HEK293 (cell line): ENCODE measurements around the gene WDFY2.

Experiments used
- FEZF1 ChIP-seq: fragments of 450-650 bp; formaldehyde crosslinking; IDR thresholded peaks from 2 replicates; pipeline ENCODE4 v1.5.1; 2016; ENCODE audit warnings: missing biosample characterization, missing genetic modification characterization
- GLIS1 ChIP-seq: fragments of 450-650 bp; formaldehyde crosslinking; IDR thresholded peaks from 2 replicates; pipeline ENCODE4 v1.5.1; 2016; ENCODE audit warnings: missing biosample characterization, missing genetic modification characterization
- GLIS2 ChIP-seq: fragments of 450-650 bp; formaldehyde crosslinking; IDR thresholded peaks from 2 replicates; pipeline ENCODE4 v1.5.1; 2016; ENCODE audit warnings: missing biosample characterization, missing genetic modification characterization
- KLF9 ChIP-seq: fragments of 450-650 bp; formaldehyde crosslinking; IDR thresholded peaks from 2 replicates; pipeline ENCODE4 v1.5.1; 2016; ENCODE audit warnings: missing biosample characterization, missing genetic modification characterization, low read depth
- OSR2 ChIP-seq: fragments of 450-650 bp; formaldehyde crosslinking; IDR thresholded peaks from 2 replicates; pipeline ENCODE4 v1.5.1; 2016; ENCODE audit warnings: missing biosample characterization, missing genetic modification characterization
- OVOL3 ChIP-seq: fragments of 450-650 bp; formaldehyde crosslinking; IDR thresholded peaks from 2 replicates; pipeline ENCODE4 v1.5.1; 2016; ENCODE audit warnings: missing biosample characterization, missing genetic modification characterization
- SP3 ChIP-seq: fragments of 450-650 bp; formaldehyde crosslinking; IDR thresholded peaks from 2 replicates; pipeline ENCODE4 v1.5.1; 2016; ENCODE audit warnings: missing biosample characterization, missing genetic modification characterization
- SP7 ChIP-seq: fragments of 450-650 bp; formaldehyde crosslinking; IDR thresholded peaks from 2 replicates; pipeline ENCODE4 v1.5.1; 2016; ENCODE audit warnings: missing biosample characterization, missing genetic modification characterization
- TCF7L2 ChIP-seq: IDR thresholded peaks from 2 replicates; pipeline ENCODE4 v1.6.1; 2011; ENCODE audit warnings: low read depth, mild to moderate bottlenecking, inconsistent platforms, low read length, moderate library complexity, borderline replicate concordance
- TSHZ1 ChIP-seq: fragments of 450-650 bp; formaldehyde crosslinking; IDR thresholded peaks from 2 replicates; pipeline ENCODE4 v1.5.1; 2016; ENCODE audit warnings: missing biosample characterization, missing genetic modification characterization, borderline replicate concordance
- ZBTB6 ChIP-seq: fragments of 450-650 bp; formaldehyde crosslinking; IDR thresholded peaks from 2 replicates; pipeline ENCODE4 v1.5.1; 2017; ENCODE audit warnings: missing biosample characterization, missing genetic modification characterization
- ZNF10 ChIP-seq: fragments of 450-650 bp; formaldehyde crosslinking; IDR thresholded peaks from 2 replicates; pipeline ENCODE4 v1.5.1; 2017; ENCODE audit warnings: missing biosample characterization, missing genetic modification characterization
- ZNF155 ChIP-seq: fragments of 450-650 bp; formaldehyde crosslinking; IDR thresholded peaks from 2 replicates; pipeline ENCODE4 v1.5.1; 2016; ENCODE audit warnings: missing biosample characterization, missing genetic modification characterization
- ZNF19 ChIP-seq: fragments of 450-650 bp; formaldehyde crosslinking; IDR thresholded peaks from 2 replicates; pipeline ENCODE4; 2016; ENCODE audit warnings: missing biosample characterization, missing genetic modification characterization, low read depth
- ZNF266 ChIP-seq: fragments of 450-650 bp; formaldehyde crosslinking; IDR thresholded peaks from 2 replicates; pipeline ENCODE4 v1.5.1; 2016; ENCODE audit warnings: missing biosample characterization, missing genetic modification characterization, low read depth
- ZNF292 ChIP-seq: fragments of 450-650 bp; formaldehyde crosslinking; IDR thresholded peaks from 2 replicates; pipeline ENCODE4 v1.5.1; 2016; ENCODE audit warnings: low read depth, missing biosample characterization, missing genetic modification characterization, borderline replicate concordance
- ZNF404 ChIP-seq: fragments of 450-650 bp; formaldehyde crosslinking; IDR thresholded peaks from 2 replicates; pipeline ENCODE4 v1.5.1; 2017; ENCODE audit warnings: missing biosample characterization, missing genetic modification characterization
- ZNF433 ChIP-seq: fragments of 450-650 bp; formaldehyde crosslinking; IDR thresholded peaks from 2 replicates; pipeline ENCODE4 v1.5.1; 2016; ENCODE audit warnings: missing biosample characterization, missing genetic modification characterization, low read depth
- ZNF514 ChIP-seq: fragments of 450-650 bp; formaldehyde crosslinking; IDR thresholded peaks from 2 replicates; pipeline ENCODE4 v1.5.1; 2016; ENCODE audit warnings: missing biosample characterization, missing genetic modification characterization
- ZNF596 ChIP-seq: fragments of 450-650 bp; IDR thresholded peaks from 2 replicates; pipeline ENCODE4 v1.5.0; 2018; ENCODE audit warnings: missing biosample characterization, mild to moderate bottlenecking, missing genetic modification characterization, moderate library complexity
- ZNF629 ChIP-seq: fragments of 450-650 bp; formaldehyde crosslinking; IDR thresholded peaks from 2 replicates; pipeline ENCODE4 v1.5.1; 2017; ENCODE audit warnings: missing biosample characterization, missing genetic modification characterization
- ZNF660 ChIP-seq: fragments of 450-650 bp; IDR thresholded peaks from 2 replicates; pipeline ENCODE4 v1.5.1; 2018; ENCODE audit warnings: missing biosample characterization, mild to moderate bottlenecking, missing genetic modification characterization
- TF ChIP-seq, protein P1 (sequence below): fragments of 450-650 bp; IDR thresholded peaks from 2 replicates; pipeline ENCODE4 v1.5.1; 2018; ENCODE audit warnings: missing biosample characterization, mild to moderate bottlenecking, missing genetic modification characterization
- TF ChIP-seq, protein P2 (sequence below): fragments of 450-650 bp; formaldehyde crosslinking; IDR thresholded peaks from 2 replicates; pipeline ENCODE4 v1.5.1; 2017; ENCODE audit warnings: missing biosample characterization, missing genetic modification characterization
- TF ChIP-seq, protein P3 (sequence below): fragments of 450-650 bp; formaldehyde crosslinking; IDR thresholded peaks from 2 replicates; pipeline ENCODE4 v1.5.0; 2017; ENCODE audit warnings: missing biosample characterization, missing genetic modification characterization, borderline replicate concordance
- TF ChIP-seq, protein P4 (sequence below): fragments of 450-650 bp; formaldehyde crosslinking; IDR thresholded peaks from 2 replicates; pipeline ENCODE4 v1.5.1; 2016; ENCODE audit warnings: missing biosample characterization, missing genetic modification characterization, low read depth

The WDFY2 gene

GRCh38 chr13:51803422-51804294 is 219.4 kb downstream of the WDFY2 start, which contains the start of gene DHRS12 (continued):
- no peak for TF ChIP-seq TSHZ1
- TF ChIP-seq ZNF19 (tag by site-specific recombination) = no peak
- TF ChIP-seq ZNF433 (tag by site-specific recombination) = no peak
- peak; percentile 53; the same call in 1 of the 2 replicates for TF ChIP-seq ZBTB6 (tag by site-specific recombination)
- TF ChIP-seq ZNF155 (tag by site-specific recombination) = no peak
- peak; percentile 25 for TF ChIP-seq SP7
- TF ChIP-seq ZNF266 (tag by site-specific recombination) = no peak
- TF ChIP-seq, protein P1, sequence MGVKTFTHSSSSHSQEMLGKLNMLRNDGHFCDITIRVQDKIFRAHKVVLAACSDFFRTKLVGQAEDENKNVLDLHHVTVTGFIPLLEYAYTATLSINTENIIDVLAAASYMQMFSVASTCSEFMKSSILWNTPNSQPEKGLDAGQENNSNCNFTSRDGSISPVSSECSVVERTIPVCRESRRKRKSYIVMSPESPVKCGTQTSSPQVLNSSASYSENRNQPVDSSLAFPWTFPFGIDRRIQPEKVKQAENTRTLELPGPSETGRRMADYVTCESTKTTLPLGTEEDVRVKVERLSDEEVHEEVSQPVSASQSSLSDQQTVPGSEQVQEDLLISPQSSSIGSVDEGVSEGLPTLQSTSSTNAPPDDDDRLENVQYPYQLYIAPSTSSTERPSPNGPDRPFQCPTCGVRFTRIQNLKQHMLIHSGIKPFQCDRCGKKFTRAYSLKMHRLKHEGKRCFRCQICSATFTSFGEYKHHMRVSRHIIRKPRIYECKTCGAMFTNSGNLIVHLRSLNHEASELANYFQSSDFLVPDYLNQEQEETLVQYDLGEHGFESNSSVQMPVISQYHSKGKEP (tag by site-specific recombination) = 0 out of 2 replicates have a peak, but pooled peaks have one; percentile 9
- peak; percentile 93 for TF ChIP-seq ZNF629 (tag by site-specific recombination)
- peak; percentile 97 for TF ChIP-seq GLIS2 (tag by site-specific recombination)
- no peak for TF ChIP-seq TCF7L2
- TF ChIP-seq, protein P2, sequence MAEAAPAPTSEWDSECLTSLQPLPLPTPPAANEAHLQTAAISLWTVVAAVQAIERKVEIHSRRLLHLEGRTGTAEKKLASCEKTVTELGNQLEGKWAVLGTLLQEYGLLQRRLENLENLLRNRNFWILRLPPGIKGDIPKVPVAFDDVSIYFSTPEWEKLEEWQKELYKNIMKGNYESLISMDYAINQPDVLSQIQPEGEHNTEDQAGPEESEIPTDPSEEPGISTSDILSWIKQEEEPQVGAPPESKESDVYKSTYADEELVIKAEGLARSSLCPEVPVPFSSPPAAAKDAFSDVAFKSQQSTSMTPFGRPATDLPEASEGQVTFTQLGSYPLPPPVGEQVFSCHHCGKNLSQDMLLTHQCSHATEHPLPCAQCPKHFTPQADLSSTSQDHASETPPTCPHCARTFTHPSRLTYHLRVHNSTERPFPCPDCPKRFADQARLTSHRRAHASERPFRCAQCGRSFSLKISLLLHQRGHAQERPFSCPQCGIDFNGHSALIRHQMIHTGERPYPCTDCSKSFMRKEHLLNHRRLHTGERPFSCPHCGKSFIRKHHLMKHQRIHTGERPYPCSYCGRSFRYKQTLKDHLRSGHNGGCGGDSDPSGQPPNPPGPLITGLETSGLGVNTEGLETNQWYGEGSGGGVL = no peak
- TF ChIP-seq SP3 = peak; percentile 83
- TF ChIP-seq GLIS1 (tag by site-specific recombination) = peak; percentile 81
- TF ChIP-seq ZNF660 (tag by site-specific recombination) = peak; percentile 64; the same call in 1 of the 2 replicates
- no peak for TF ChIP-seq OVOL3 (tag by site-specific recombination)
- TF ChIP-seq, protein P3, sequence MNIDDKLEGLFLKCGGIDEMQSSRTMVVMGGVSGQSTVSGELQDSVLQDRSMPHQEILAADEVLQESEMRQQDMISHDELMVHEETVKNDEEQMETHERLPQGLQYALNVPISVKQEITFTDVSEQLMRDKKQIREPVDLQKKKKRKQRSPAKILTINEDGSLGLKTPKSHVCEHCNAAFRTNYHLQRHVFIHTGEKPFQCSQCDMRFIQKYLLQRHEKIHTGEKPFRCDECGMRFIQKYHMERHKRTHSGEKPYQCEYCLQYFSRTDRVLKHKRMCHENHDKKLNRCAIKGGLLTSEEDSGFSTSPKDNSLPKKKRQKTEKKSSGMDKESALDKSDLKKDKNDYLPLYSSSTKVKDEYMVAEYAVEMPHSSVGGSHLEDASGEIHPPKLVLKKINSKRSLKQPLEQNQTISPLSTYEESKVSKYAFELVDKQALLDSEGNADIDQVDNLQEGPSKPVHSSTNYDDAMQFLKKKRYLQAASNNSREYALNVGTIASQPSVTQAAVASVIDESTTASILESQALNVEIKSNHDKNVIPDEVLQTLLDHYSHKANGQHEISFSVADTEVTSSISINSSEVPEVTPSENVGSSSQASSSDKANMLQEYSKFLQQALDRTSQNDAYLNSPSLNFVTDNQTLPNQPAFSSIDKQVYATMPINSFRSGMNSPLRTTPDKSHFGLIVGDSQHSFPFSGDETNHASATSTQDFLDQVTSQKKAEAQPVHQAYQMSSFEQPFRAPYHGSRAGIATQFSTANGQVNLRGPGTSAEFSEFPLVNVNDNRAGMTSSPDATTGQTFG = no peak
- TF ChIP-seq KLF9 (tag by site-specific recombination) = peak; percentile 75; the same call in 1 of the 2 replicates
- TF ChIP-seq ZNF404 (tag by site-specific recombination) = no peak
- no peak for TF ChIP-seq ZNF514 (tag by site-specific recombination)
- TF ChIP-seq OSR2 (tag by site-specific recombination) = no peak; the same call in 1 of the 2 replicates
- TF ChIP-seq, protein P4, sequence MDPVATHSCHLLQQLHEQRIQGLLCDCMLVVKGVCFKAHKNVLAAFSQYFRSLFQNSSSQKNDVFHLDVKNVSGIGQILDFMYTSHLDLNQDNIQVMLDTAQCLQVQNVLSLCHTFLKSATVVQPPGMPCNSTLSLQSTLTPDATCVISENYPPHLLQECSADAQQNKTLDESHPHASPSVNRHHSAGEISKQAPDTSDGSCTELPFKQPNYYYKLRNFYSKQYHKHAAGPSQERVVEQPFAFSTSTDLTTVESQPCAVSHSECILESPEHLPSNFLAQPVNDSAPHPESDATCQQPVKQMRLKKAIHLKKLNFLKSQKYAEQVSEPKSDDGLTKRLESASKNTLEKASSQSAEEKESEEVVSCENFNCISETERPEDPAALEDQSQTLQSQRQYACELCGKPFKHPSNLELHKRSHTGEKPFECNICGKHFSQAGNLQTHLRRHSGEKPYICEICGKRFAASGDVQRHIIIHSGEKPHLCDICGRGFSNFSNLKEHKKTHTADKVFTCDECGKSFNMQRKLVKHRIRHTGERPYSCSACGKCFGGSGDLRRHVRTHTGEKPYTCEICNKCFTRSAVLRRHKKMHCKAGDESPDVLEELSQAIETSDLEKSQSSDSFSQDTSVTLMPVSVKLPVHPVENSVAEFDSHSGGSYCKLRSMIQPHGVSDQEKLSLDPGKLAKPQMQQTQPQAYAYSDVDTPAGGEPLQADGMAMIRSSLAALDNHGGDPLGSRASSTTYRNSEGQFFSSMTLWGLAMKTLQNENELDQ = no peak
- peak; percentile 59; the same call in 1 of the 2 replicates for TF ChIP-seq ZNF596 (tag by site-specific recombination)
- no peak for TF ChIP-seq ZNF292 (tag by site-specific recombination)
- TF ChIP-seq ZNF10 (tag by site-specific recombination) = no peak
- TF ChIP-seq FEZF1 (tag by site-specific recombination) = peak; percentile 44
